Astrocyte (in vitro differentiated cells and primary cell): ENCODE measurements around the gene GRIK5.

Experiments used
- CTCF ChIP-seq: IDR thresholded peaks from 2 replicates; pipeline ENCODE4 v1.5.1; 2011; ENCODE audit warnings: low read depth, mild to moderate bottlenecking, inconsistent platforms, low read length, moderate library complexity; ENCODE audit not compliant: insufficient read depth
- EZH2 ChIP-seq: IDR thresholded peaks from 2 replicates; pipeline ENCODE4 v1.6.1; 2012; ENCODE audit warnings: mild to moderate bottlenecking, low read length, inconsistent platforms; ENCODE audit not compliant: insufficient read depth

GRCh38 chr19:41965106-41965505 is 104.9 kb downstream of the GRIK5 start:
- TF ChIP-seq CTCF (no peak), EZH2 (no peak)
